HG02678 (cell line): ENCODE data around the gene MSI2.
"Not testable (repeated sequence)": the region's sequence is repeated elsewhere in the genome, so short reads cannot be mapped to it uniquely, and the experiment has no call there.

Source experiments
- ATAC-seq: cut with Tn5 transposase; IDR thresholded peaks from one replicate; pipeline ENCODE4 v1.9.1; 2021; ENCODE audit warnings: mild to moderate bottlenecking, moderate library complexity; ENCODE audit not compliant: unreplicated experiment

Gene MSI2

DNA sequence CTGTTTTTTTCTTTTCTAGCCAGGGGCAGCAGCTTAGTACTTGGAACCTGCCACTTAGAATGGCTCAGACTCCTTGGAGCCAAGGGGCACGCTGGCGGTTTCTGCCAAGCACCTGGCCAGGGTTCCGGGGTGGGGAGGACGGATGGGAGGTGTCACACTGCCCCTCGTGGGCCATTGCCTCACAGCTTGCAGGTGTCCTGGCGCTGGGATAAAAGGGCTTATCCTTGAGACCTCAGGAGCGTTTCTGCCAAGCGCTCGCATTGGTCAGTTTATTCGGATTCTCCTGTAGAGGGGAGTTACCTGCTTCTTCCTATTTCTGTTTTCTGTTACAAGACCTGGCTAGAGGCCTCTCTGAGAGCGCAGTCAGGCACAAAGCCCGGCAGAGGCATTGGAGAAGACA, 234.6 kb downstream of the MSI2 start:
- no peak for ATAC-seq

- ATAC-seq: no peak
Observed at GRCh38 chr17:57493171-57493570, 236.8 kb downstream of the MSI2 start.

GRCh38 chr17:57493625-57494024, 237.3 kb downstream of the MSI2 start:
- ATAC-seq: no peak

DNA sequence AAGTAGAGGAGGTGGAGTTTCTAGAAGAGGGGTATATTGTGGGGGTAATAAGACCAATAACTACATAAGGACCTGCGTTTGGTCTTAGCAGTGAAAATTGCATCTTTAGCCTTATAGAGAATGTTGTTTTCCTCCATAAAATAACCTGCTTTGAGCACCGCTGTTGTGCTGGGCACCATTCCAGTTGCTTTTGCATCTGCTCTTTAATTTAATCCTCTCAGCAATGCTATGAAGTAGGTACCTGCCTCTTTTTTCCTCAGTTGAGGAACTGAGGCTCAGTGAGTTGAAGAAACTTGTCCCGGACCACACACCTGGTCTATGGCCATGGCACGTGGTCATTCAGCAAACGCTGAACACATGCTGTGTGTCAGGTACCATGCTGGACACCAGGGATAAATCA, 238.1 kb downstream of the MSI2 start:
- no peak for ATAC-seq

- no peak for ATAC-seq
Observed at GRCh38 chr17:57495771-57496170, 239.4 kb downstream of the MSI2 start.

GRCh38 chr17:57496382-57496781, 240.1 kb downstream of the MSI2 start:
- no peak for ATAC-seq

DNA sequence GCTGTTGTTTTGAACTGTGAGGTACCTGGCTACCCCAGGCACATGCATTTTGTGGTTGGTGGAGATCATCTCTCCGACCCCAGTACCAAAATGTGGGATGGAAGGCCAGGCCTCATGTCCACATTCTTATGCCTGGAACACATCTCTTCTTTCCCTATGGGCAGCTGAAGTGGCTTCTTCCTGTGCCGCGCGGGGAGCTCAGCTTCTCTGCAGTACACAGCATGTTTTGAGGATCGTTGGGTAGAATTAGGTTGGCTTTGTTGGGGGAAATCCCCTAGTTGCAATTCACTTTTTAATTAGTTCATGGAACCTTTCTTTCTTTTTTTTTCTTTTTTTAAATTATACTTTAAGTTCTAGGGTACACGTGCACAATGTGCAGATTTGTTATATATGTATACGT, 242.1 kb downstream of the MSI2 start:
- no peak for ATAC-seq

DNA sequence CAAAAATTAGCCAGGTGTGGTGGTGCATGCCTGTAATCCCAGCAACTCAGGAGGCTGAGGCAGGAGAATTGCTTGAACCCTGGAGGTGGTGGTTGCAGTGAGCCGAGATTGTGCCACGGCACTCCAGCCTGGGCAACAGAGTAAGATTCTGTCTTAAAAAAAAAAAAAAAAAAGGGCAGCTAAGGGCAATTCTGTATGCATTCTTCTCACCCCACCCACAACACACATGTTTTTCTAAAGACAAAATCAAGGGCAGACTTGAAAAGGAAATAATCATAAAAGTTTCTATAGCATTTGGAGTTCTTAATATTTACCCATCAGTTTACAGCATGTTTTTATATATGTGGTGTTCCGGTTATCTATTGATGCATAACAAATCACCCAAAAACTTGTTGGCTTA, 242.9 kb downstream of the MSI2 start:
- not testable (repeated sequence) for ATAC-seq

DNA sequence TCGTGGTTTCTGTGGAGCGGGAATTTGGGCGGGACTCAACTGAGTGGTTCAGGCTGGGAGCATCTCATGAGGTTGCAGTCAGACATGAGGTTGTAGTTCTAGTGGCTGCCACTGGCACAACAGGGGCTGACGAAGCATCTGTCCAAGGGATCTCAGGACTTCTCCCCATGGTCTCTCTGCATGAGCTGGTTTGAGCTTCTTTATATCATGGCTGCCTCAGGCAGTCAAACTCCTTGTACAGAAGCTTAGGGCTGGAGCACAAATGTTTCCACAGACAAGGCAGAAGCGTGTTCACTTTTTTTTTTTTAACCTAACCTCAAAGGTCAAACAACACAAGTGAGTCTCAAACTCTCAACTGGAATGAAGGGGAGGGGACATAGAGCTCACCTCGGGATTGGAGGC, 243.3 kb downstream of the MSI2 start:
- ATAC-seq: no peak

DNA sequence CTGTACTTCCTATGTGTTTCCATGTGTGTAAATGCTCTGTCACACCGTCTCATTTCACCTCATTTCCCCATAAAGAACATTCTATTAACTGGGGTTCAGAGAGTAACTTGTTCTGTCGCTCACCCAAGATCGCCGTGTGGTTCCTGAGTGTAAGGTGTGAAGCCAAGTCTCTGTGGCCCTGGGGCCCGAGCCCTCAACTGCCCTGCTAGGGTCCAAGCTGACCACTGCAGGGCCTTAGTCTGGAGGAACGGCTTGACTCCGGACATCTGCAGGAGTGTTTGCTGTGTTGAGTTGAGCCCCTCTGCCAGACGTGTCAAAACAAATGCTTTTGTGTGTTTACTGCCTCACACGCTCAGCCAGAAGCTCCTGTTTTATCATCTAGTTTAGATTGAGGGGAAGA, 244.7 kb downstream of the MSI2 start:
- ATAC-seq: no peak

DNA sequence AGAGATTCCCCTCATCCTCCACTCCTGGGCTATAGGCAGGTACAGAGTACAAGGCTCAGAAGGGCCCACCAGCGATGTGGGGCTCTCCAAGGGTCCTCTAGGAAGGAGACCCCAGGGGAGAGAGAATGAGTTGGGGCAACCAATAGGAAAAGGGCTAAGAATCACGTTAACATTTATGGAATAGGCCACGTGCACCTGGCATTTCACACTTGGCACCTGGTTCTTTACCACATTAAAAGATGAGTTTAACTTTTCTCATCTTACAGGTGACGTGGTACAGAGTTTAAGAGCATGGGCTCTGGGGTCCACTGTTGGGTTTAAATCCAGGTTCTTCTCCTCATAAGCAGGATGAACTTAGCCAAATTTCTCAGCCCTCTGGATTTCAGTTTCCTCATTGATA, 245.7 kb downstream of the MSI2 start:
- no peak for ATAC-seq

DNA sequence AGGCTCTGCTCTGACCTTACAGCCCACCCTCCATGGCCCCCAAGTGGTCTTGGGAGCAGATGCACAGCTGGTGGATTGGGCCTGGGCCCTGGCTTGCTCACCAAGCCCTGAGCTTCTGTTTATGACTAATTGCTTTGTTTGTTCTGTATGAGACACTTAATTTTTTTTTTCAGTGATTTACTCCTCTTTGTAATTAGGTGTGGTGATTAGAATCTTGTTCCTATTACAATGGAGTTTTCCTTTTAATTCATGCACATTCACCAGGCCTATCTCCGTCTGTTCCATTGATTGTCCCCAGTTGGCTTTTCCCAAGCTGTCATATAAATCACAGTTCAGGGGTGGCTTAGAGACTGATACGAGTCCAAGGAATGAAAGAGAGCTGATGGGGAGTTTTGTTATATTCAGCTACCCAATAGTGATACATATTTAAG, 246.5 kb downstream of the MSI2 start:
- no peak for ATAC-seq

DNA sequence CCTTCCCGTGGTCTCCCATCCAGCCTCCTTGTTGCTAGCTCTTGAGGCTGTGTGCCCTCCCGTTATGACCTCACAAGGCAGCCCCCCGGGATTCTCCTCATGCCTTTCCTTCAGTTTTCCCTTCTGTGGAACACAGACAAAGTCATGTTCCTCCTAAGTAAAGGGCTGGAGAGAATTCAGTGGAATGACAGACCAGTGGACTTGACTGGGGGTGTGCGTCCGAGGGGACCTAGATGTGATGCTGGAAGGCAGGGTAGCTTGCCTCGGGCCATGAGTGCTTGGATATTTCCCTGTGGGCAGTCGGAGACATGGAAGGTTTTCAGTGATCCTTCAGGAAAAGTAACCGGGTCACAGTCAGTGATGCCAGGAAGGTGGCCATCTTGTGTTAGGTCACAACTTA, 247.9 kb downstream of the MSI2 start:
- no peak for ATAC-seq

DNA sequence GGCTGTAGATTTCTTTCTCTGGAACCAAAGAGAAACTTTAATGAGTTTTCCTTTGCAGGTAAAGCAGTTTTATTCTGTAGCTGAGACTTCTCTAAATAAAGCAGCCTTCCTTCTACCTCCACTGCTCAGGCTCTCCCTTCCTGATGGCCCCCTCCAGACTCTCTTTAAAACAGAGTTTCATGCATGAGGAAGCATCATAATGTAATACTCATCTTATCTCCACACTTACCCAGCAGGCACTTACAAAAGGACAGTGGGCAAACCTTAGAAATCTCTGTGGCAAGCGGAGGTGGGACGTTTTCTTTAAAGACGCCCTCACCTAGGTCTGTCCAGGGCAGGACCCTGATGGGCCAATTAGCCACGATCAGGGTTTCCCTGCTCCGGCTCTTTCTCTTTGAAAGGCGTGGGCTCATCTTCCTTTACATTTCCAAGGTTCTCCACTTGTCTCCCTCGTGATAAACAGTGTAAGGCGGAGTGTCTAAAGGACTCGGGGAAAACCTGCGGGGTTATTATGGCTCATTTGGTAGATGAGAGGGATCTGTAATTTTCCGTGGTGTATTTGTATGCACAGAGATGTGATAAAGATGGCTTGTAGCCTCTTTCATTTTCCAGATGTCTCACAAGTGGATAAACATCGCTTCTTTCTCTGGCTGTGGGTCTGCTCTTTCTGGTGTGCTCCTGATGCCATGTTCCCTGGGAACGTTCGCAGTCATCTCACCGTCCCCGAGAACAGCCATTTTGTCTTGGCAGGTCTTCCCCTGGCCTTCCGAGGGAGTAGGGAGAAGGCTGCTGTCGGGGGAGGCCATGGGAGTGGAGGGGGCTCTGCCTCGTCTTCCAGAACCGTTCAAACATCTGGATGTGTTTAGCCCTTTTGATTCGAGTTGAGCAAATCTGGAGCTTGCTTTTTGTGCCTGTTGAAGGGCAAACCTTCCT, 249.8 kb downstream of the MSI2 start:
- ATAC-seq: no peak

- no peak for ATAC-seq
Observed at GRCh38 chr17:57506774-57507127, 250.4 kb downstream of the MSI2 start.

DNA sequence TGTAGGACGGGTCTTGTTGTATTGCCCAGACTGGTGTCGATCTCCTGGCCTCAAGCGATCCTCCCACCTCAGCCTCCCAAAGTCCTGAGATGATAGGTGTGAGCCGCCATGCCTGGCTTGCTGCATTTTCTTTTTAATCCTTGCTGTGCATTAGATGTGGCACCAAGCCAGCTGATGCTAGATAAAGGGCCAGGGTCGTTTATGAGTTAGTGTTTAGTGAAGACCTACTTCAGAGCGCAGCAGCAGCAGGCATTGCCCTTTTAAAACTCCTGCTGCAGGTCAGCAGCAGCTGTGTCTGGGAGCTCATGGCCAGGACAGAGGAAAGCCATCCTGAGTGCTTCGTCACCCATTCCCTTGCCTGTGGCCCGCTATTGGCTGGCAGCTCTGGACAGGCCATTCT, 251.5 kb downstream of the MSI2 start:
- ATAC-seq: no peak

DNA sequence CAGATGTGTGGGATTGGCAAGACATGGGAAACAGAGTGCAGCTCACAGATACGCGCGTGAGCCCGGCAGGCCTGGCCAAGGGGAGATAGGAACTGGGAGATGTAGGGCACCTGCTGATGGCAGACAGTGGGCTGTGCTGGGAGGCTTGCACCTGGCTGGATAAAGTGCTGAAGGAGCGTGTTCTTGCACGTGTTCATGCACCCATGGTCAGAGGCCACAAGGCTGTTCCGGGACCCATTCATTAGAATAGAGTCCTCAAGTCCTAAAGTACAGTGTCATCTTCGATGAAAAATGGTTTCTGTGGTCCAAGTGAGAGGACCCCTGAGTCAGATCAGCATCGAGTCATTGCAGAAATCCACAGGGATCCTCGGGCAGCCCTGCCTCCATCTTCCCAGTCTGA, 252.3 kb downstream of the MSI2 start:
- no peak for ATAC-seq

GRCh38 chr17:57511475-57512123, 255.3 kb downstream of the MSI2 start:
- no peak for ATAC-seq

GRCh38 chr17:57512258-57512657, 255.9 kb downstream of the MSI2 start:
- ATAC-seq: no peak

DNA sequence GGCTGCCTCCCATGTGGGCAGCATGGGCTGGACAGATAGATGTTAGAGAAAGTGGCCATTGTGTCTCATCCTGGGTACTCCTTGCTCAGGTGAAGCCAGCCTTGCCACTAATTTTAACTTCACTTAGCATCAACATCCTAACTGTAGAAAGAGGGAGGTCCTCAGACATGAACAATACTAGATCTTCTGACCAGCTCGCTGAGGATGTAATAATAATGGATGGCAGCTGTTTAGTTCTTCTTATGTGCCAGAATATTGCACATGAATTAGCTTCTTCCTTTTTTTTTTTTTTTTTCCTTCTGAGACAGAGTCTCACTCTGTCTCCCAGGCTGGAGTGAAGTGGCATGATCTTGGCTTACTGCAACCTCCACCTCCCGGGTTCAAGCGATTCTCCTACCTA, 256.4 kb downstream of the MSI2 start:
- ATAC-seq: no peak

GRCh38 chr17:57513569-57513968, 257.2 kb downstream of the MSI2 start:
- no peak for ATAC-seq

- ATAC-seq: no peak
Observed at GRCh38 chr17:57514614-57515013, 258.3 kb downstream of the MSI2 start.
